ENCODE results near the gene CDH8. TPM values are rescaled to one million over a fixed set of nuclear protein-coding genes. Genes with fewer than 3 reads are reported as not detected.

Gene CDH8
- total RNA-seq, 4 donors from 2014 or later = not detected

DNA sequence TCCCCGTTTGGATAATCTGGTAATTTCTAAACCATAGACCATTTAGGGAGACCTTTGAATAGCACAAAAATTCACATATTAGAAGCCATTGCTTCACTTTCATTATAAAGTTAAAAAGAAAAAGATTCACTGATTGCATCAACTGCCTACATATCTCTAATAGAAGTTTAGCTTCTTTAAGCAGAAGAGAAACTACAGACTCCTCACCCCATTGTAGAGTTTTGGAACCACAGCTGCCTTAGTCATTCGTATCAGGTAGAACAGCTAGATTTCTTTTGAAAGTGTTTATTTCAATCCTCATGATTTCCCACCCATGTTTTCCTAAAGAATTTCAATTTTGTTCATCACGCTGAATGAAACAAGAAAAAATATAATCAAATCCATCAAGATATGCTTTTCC lies 144.8 kb downstream of the CDH8 start:
- no peak for TF ChIP-seq CTCF (IDR thresholded peaks at IDR 0.05; ENCODE audit: low read depth)

- TF ChIP-seq CTCF (IDR thresholded peaks at IDR 0.05; ENCODE audit: low read depth) = no peak
Measured at GRCh38 chr16:61890386-61890785, 145.9 kb downstream of the CDH8 start.

GRCh38 chr16:61887903-61888302 lies 148.3 kb downstream of the CDH8 start:
- TF ChIP-seq CTCF (IDR thresholded peaks at IDR 0.05; ENCODE audit: low read depth) = no peak

- TF ChIP-seq CTCF (IDR thresholded peaks at IDR 0.05; ENCODE audit: low read depth) = no peak
Measured at GRCh38 chr16:61885343-61885742, 150.9 kb downstream of the CDH8 start.

GRCh38 chr16:61879306-61879705 lies 156.9 kb downstream of the CDH8 start:
- no peak for TF ChIP-seq CTCF (IDR thresholded peaks at IDR 0.05; ENCODE audit: low read depth)

GRCh38 chr16:61877436-61877835 lies 158.8 kb downstream of the CDH8 start:
- no peak for TF ChIP-seq CTCF (IDR thresholded peaks at IDR 0.05; ENCODE audit: low read depth)

GRCh38 chr16:61872778-61873119 lies 163.5 kb downstream of the CDH8 start:
- TF ChIP-seq CTCF (IDR thresholded peaks at IDR 0.05; ENCODE audit: low read depth) = no peak
